Neutrophil (primary cell): Measurements from ENCODE around the gene CCDC122.
A peak's percentile ranks its signal among the peaks of the same experiment; 100 is the strongest.

Experiments
- H3K27ac ChIP-seq: fragments of 200-600 bp; sonication (generic); 2 replicates; pipeline ENCODE4 v1.5.1; 2016; ENCODE audit warnings: mild to moderate bottlenecking, moderate library complexity
- H3K27me3 ChIP-seq: fragments of 200-600 bp; sonication (generic); 2 replicates; pipeline ENCODE4 v1.6.0; 2016; ENCODE audit warnings: mild to moderate bottlenecking
- H3K36me3 ChIP-seq: fragments of 200-600 bp; sonication (generic); 2 replicates; pipeline ENCODE4 v1.5.1; 2017
- H3K4me1 ChIP-seq, 2 experiments: fragments of 200-600 bp in 1 of 2; sonication (generic) in 1 of 2; 1 replicate in 1 of 2; 2 replicates in 1 of 2; pipeline versions ENCODE4 v1.5.1 to v1.6.1; 2013 to 2016; ENCODE audit warnings: low read depth in 1 of 2, low read length in 1 of 2, mild to moderate bottlenecking in 1 of 2, moderate library complexity in 1 of 2; ENCODE audit not compliant: control insufficient read depth in 1 of 2, insufficient read depth in 1 of 2
- H3K4me3 ChIP-seq, 2 experiments: fragments of 200-600 bp in 1 of 2; sonication (generic) in 1 of 2; 1 replicate in 1 of 2; 2 replicates in 1 of 2; pipeline ENCODE4 v1.5.1; 2013 to 2016; ENCODE audit warnings: low read depth in 1 of 2, low read length in 1 of 2, mild to moderate bottlenecking in 1 of 2, moderate library complexity in 1 of 2
- H3K9me3 ChIP-seq: fragments of 200-600 bp; sonication (generic); 2 replicates; pipeline ENCODE4 v1.5.1; 2016
- CTCF ChIP-seq: fragments of 200-600 bp; sonication (generic); IDR thresholded peaks from 2 replicates; pipeline ENCODE4 v1.5.1; 2016; ENCODE audit warnings: antibody characterized with exemption

CCDC122 gene

DNA sequence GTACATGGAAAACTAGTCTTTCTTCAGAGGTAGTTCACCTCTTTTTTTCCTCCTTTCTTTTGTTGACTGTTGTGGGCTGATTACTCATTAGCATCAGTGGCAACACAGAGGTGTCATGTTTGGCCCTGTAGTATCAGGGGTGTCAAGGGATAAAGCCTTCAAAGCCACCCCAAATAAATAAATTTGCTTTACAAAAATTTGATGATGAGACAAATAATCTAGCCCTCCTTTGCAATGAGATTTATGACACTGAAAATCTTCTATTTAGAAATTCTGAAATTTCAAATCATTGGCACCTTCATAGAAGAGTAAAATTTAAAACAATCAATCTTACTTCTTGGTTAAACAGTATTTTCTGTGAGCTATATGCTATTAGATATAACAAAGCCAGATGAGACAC lies 2.0 kb upstream of the CCDC122 start:
- Histone ChIP-seq H3K9me3 (no peaks in the 10 kb centered on the region), H3K4me3 (no peak overlapping the region), H3K36me3 (no peaks in the 10 kb centered on the region), H3K27me3 (no peaks in the 10 kb centered on the region), H3K4me1 (peaks cover 4 to 14% of the 10 kb centered on the region in 2 experiments), H3K27ac (no peak overlapping the region)
- no peak for TF ChIP-seq CTCF

DNA sequence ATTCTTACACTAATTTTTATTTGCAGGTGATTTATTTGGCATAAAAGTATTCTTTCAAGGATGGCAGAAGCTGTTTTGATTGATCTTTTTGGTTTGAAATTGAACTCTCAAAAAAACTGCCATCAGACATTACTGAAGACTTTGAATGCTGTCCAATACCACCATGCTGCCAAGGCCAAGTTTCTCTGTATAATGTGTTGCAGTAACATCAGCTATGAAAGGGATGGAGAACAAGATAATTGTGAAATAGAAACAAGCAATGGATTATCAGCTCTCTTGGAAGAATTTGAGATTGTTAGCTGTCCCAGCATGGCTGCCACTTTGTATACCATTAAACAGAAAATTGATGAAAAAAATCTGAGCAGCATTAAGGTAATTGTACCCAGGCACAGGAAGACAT lies 1.4 kb upstream of the CCDC122 start:
- Histone ChIP-seq H3K36me3 (no peaks in the 10 kb centered on the region), H3K4me1 (peaks cover 4 to 14% of the 10 kb centered on the region in 2 experiments), H3K4me3 (no peak overlapping the region), H3K9me3 (no peaks in the 10 kb centered on the region), H3K27me3 (no peaks in the 10 kb centered on the region), H3K27ac (no peak overlapping the region)
- no peak for TF ChIP-seq CTCF

GRCh38 chr13:43880214-43880855 lies 795 bp upstream of the CCDC122 start:
- peak overlapping the region; percentile 86 for H3K27ac ChIP-seq
- no peak for TF ChIP-seq CTCF

DNA sequence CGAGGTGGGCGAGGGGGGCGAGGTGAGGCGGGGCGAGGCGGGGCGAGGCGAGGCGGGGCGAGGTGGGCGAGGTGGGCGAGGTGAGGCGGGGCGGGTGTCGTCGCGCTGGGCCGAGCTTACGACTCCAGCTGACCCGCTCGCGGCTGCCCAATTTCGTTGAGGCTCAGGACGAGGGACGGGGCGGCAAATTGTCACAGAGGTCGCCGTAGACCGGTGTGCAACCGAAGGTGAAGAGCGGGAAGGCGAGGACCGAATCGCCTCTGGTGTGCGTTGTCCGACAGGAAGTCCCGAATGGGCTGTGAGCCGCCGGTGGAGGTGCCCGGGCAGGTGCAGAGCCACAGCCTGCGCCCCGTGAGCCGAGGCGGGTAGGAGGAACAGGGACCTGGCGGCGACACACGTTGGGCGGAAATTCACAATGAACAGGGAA lies 228 bp upstream of the CCDC122 start, which contains the start of gene LACC1:
Gene LACC1 (plus strand): TSS at position 150 of the 427 bp plus-strand sequence. CDS start 1,082 bp downstream, outside the sequence.
- TF ChIP-seq CTCF, result no peak
- Histone ChIP-seq H3K27ac (peak within 1 kb of the TSS; percentile 86), H3K27me3 (no peaks in the 10 kb centered on the region), H3K4me3 (peak within 1 kb of the TSS; percentile 58 to 71), H3K9me3 (no peaks in the 10 kb centered on the region), H3K4me1 (peaks cover 4 to 14% of the 10 kb centered on the region in 2 experiments), H3K36me3 (no peaks in the 10 kb centered on the region)

More at GRCh38 chr13:43880214-43880855, 795 bp upstream of the CCDC122 start:
- H3K4me3 ChIP-seq, result peak overlapping the region; percentile 58 to 71
- H3K9me3 ChIP-seq, result no peaks in the 10 kb centered on the region
- H3K4me1 ChIP-seq, result peaks cover 4 to 14% of the 10 kb centered on the region in 2 experiments
- H3K27me3 ChIP-seq, result no peaks in the 10 kb centered on the region
- no peaks in the 10 kb centered on the region for H3K36me3 ChIP-seq

- H3K36me3 ChIP-seq, result no peaks in the 10 kb centered on the region
- H3K9me3 ChIP-seq, result no peaks in the 10 kb centered on the region
- peaks cover 4 to 14% of the 10 kb centered on the region in 2 experiments for H3K4me1 ChIP-seq
- no peaks in the 10 kb centered on the region for H3K27me3 ChIP-seq
- H3K4me3 ChIP-seq, result no peak overlapping the region
- TF ChIP-seq CTCF, result no peak
- no peak overlapping the region for H3K27ac ChIP-seq
Measured at GRCh38 chr13:43877766-43878165, 1.8 kb downstream of the CCDC122 start.
